Inflammatory macrophage treated with lipopolysaccharide for 4 hours (primary cell): ENCODE data around the gene PAK5.

Experiments used
- DNase-seq: peaks from one replicate; pipeline ENCODE4 v3.0.0-alpha.2; 2020

PAK5 gene

DNA sequence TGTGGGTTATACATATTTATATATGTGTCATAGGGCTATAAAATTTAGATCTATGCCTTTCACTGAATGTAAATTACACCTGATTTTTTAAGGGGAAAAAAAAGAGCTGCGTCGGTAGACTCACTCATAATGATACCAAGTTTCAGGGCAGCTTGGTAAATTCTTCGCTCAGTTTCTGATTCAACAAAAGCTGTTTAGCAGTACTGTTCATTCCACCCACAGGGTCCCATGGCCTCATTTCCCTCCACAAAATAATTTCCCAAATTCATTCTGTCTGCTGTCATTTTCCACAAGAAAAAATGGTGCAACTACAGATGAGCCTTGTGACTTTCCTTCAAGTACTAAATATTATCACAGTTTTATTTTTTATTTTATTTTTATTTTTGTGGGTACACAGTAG is 63.7 kb downstream of the PAK5 start:
- no peak for DNase-seq

GRCh38 chr20:9769954-9770353 is 68.9 kb downstream of the PAK5 start:
- DNase-seq: no peak

DNA sequence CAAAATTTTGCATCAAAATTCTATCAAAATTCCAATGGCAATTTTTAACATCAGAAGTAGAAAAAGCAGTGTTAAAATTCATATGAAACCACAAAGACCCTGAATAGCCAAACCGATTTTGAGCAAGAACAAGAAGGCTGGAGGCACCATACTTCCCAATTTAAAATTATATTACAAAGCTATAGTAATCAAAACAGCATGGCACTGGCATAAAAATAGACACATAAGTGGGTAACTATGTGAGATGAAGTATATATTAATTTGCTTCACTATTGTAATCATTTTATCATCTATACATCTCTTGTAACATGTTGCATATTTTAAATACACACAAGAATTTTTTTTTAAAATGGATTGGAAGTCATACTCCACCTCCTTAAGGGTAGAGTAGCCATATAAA is 77.4 kb downstream of the PAK5 start:
- DNase-seq: no peak

DNA sequence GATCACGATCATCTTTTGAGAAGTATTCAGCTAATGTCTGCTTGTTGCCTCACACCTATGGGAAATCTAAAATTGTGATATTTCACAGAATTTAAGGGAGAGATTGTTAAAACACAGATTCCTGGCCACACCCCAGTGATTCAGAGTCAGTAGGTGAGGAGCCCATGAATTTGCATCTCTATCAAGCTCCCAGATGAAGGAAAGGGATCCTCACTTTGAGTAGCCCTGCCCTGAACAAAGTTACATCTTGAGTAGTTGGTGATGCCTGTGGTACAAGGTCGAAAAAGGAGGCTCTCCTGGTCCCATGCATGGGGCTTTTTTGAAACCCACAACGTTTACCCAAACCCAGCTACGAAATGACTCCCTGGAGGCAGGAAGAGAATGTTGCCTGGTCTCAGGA is 79.5 kb downstream of the PAK5 start:
- DNase-seq: no peak

DNA sequence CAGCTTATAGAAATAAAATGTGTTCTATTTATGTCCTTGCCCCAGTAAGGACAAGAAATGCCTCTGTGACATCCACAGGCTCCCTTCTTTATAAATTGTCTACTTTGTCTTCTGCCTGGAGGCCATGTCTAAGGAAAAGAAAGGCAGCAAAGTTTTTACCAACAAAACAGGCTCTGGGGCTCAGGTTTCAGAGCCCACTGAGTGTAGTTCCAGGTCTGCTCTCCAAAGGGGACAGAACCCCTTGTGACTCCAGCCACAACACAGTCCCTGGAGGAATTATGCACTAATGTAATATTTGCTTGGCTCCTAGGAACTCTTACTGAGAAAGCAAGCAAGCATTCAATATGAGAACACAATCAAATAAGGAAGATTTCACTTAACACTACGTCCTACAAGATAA is 80.1 kb downstream of the PAK5 start:
- DNase-seq: no peak

DNA sequence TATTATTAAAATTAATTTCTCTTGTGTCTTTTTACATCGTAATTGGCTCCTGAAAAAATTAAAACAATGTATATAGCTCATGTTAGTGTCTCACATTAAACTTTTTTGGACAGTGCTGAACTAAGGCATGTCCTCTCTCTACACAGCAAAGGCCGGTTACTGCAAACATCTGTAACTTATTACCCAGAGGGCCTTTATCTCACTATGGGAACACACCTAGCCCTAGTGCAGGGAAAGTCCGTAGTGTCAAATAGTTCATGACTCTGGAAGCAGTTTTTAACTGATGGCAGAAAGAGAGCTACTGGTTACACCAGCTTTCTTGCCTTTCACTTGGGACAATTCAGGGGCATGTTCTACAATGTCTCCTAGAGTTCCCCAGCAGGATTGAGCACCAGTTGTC is 82.2 kb downstream of the PAK5 start:
- no peak for DNase-seq

GRCh38 chr20:9755301-9755700 is 83.6 kb downstream of the PAK5 start:
- DNase-seq: no peak

GRCh38 chr20:9744551-9744950 is 94.3 kb downstream of the PAK5 start:
- no peak for DNase-seq

DNA sequence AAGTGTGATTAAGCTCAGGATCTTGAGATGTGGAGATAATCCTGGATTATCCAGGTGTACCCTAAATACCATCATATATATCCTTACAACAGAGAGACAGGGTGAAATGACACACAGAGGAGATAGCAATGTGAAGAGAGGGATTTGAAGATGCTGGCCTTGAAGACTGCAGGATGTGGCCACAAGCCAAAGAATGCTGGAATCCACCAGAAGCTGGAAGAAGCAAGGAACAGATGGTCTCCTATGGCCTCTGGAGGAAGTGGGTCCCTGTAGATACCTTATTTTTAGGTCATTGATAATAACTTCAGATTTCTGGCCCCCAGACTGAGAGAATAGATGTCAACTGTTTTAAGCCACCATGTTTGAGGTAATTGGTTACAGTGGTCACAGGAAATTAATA is 95.0 kb downstream of the PAK5 start:
- no peak for DNase-seq

GRCh38 chr20:9742821-9743220 is 96.1 kb downstream of the PAK5 start:
- DNase-seq: no peak

- no peak for DNase-seq
Measured at GRCh38 chr20:9741996-9742395, 96.9 kb downstream of the PAK5 start.

GRCh38 chr20:9740486-9740885 is 98.4 kb downstream of the PAK5 start:
- no peak for DNase-seq

GRCh38 chr20:9739991-9740390 is 98.9 kb downstream of the PAK5 start:
- no peak for DNase-seq

GRCh38 chr20:9736373-9736772 is 102.5 kb downstream of the PAK5 start:
- DNase-seq: peak; percentile 32

- no peak for DNase-seq
Measured at GRCh38 chr20:9723501-9724202, 115.2 kb downstream of the PAK5 start.

DNA sequence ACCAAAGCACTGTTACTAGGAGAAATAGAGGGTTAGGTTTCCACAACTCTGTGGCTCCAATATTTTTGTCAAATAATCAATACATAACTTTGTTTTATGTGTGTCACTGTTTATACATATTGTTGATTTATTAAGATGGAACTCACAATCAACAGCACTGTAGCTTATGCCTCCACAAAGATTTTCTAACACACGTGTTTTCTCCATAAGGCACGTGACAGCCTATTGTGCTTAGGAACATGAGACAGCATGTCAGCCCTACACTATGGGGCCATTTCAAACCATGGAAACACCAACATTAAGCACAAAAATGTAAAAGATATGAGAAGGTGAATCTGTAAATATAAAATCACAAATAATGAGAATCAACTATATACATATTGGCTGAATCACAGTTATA is 127.0 kb downstream of the PAK5 start:
- DNase-seq: no peak

GRCh38 chr20:9710685-9711084 is 128.2 kb downstream of the PAK5 start:
- no peak for DNase-seq

DNA sequence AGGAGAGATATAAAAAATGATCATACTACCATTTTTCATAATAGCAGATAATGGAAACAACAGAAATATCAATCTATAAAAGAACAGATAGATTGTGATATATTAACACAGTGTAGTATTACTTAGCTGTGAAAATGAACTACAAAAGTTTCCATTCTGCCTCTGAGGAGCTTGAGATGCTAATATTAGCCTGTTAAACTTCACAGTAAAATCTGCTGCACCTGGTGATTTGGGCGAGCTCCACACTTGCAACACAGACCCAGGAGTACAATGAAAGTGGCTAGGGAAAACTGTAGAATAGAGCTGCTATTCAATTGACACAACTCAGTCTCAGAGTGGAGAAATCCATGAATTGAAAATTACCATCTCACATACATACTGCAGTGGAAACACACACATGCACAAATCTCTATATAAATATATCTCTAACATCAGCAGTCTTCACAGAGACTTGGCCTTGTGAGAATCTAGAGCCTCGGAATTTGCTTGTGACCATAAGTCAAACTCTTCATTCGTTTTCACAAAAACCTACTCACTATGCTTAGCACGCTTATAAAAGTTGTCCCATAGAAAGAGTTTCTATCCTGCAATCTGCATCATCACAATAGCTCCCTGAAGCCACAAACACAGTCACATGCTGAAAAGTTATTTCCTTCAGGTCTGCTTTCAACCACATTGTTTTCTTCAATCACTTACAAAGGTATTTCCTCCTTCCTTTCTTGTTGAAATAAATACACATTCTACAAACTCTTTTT is 133.0 kb downstream of the PAK5 start:
- no peak for DNase-seq

DNA sequence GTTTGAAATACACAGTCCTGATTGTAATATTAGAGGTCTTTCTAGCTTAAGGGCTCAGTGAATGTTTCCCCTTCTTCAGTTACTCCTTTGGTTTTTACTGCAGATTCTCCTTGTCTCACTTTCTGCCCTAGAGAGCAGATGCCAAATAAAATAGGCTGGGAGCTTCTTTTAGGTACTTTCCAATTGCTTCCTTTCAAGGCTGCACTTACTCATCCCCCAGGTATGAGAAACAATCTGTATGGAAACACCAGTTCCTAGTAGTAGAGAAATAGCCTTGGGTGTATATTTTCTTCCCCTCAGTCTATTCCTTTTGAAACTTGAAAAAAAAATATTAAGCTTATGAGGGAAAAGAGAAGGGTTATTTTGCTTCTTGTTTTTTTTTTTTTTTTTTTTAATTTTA is 139.7 kb downstream of the PAK5 start:
- DNase-seq: no peak

GRCh38 chr20:9689041-9689440 is 149.8 kb downstream of the PAK5 start:
- no peak for DNase-seq

GRCh38 chr20:9686866-9687265 is 152.0 kb downstream of the PAK5 start:
- DNase-seq: no peak

GRCh38 chr20:9686455-9686854 is 152.4 kb downstream of the PAK5 start:
- no peak for DNase-seq

DNA sequence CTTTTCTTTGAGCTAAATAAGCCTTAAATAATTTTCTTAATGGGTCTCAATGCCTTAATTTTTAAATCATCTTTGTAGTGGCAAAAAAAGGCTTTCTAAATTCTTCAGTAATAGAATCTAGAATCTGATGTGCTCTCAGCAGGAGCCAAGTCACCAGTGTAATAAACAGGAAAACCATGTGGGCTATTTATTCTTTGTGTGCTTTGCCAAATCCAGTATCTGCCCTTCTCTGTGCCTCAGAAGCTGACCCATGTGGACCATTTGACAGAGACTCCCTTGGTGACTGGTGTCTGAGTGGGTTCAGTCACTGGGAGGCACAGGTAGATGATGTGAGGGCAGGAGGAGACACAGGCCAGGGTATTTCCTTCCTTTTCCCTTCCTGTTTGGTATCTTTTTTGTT is 152.9 kb downstream of the PAK5 start:
- no peak for DNase-seq

DNA sequence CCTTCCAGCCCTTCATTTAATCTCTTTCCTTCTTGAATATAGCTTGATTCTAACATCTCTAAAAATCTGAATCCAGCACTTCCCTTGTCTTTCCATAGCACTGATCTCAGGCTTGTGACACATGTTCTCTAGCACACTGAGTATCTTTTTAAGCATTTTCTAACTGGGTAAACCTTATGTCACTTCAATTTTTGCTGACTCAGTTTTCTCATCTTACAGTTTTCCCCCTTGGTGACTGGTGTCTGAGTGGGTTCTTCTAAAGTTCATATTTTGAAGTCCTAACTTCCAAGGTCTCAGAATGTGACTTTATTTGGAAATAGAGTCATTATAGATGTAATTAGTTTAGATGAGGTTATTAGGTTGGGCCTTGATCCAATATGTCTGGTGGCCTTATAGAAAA is 153.9 kb downstream of the PAK5 start:
- DNase-seq: no peak

- DNase-seq: no peak
Measured at GRCh38 chr20:9677100-9677623, 161.7 kb downstream of the PAK5 start.
